ENCODE results near the gene SLC1A4. TPM values are rescaled to one million over a fixed set of nuclear protein-coding genes. Genes with fewer than 3 reads are reported as not detected.

SLC1A4 gene
- total and polyA plus RNA-seq, 2 donors from 2014 or later, result 2.1 to 10.6 TPM

- Histone ChIP-seq H3K4me1 (ENCODE audit: control insufficient read depth in 2 of 3, insufficient read depth in 2 of 3, low read depth in 1 of 3, low read length in 3 of 3) (peaks cover 5 to 14% (median 11%) of the 10 kb centered on the region in 3 donors), H3K36me3 (ENCODE audit: control insufficient read depth in 2 of 3, insufficient read depth in 3 of 3, low read length in 3 of 3) (no peaks in the 10 kb centered on the region), H3K27me3 (ENCODE audit: control insufficient read depth, insufficient read depth, low read length) (no peaks in the 10 kb centered on the region), H3K4me3 (ENCODE audit: low read length in 3 of 3) (peak overlapping the region; percentile 62 to 80 (median 74)), H3K9me3 (ENCODE audit: control insufficient read depth in 2 of 3, insufficient read depth in 1 of 3, low read length in 3 of 3) (no peaks in the 10 kb centered on the region), H3K9ac (ENCODE audit: low read length in 3 of 3) (peak overlapping the region; percentile 15 to 70 (median 57)), H3K27ac (ENCODE audit: low read depth in 2 of 2, low read length in 2 of 2) (peak overlapping the region; percentile 49 to 64)
- intact Hi-C loops (cut with DNase I), result no loop called here
- TF ChIP-seq CTCF (IDR thresholded peaks at IDR 0.05; ENCODE audit: borderline replicate concordance, extremely low read depth, insufficient read depth), result no peak
- FAIRE-seq (no peak), DNase-seq (peak in 2 of 5 donors; percentile 29 to 63)
Observed at GRCh38 chr2:65057391-65058052, 68.3 kb downstream of the SLC1A4 start.

GRCh38 chr2:65059071-65059470 is 69.9 kb downstream of the SLC1A4 start:
- no peak for FAIRE-seq
- no peak overlapping the region for H3K9ac ChIP-seq (ENCODE audit: low read length in 3 of 3)
- no peak overlapping the region for H3K4me3 ChIP-seq (ENCODE audit: low read length in 3 of 3)
- H3K9me3 ChIP-seq (ENCODE audit: control insufficient read depth in 2 of 3, insufficient read depth in 1 of 3, low read length in 3 of 3), result no peaks in the 10 kb centered on the region
- H3K4me1 ChIP-seq (ENCODE audit: control insufficient read depth in 2 of 3, insufficient read depth in 2 of 3, low read depth in 1 of 3, low read length in 3 of 3), result peaks cover 5 to 14% (median 11%) of the 10 kb centered on the region in 3 donors
- H3K36me3 ChIP-seq (ENCODE audit: control insufficient read depth in 2 of 3, insufficient read depth in 3 of 3, low read length in 3 of 3), result no peaks in the 10 kb centered on the region
- no peaks in the 10 kb centered on the region for H3K27me3 ChIP-seq (ENCODE audit: control insufficient read depth, insufficient read depth, low read length)
- peak in 1 of 5 donors; percentile 52 for DNase-seq
- intact Hi-C loops (cut with DNase I), result no loop called here
- no peak for TF ChIP-seq CTCF (IDR thresholded peaks at IDR 0.05; ENCODE audit: borderline replicate concordance, extremely low read depth, insufficient read depth)
- peak overlapping the region; percentile 5 to 56 for H3K27ac ChIP-seq (ENCODE audit: low read depth in 2 of 2, low read length in 2 of 2)

GRCh38 chr2:65061146-65061909 is 72.1 kb downstream of the SLC1A4 start:
- no peak overlapping the region for H3K27ac ChIP-seq (ENCODE audit: low read depth in 2 of 2, low read length in 2 of 2)

More at GRCh38 chr2:65061146-65061909, 72.1 kb downstream of the SLC1A4 start:
- H3K9ac ChIP-seq (ENCODE audit: low read length in 3 of 3), result peak overlapping the region in 1 of 3 donors; percentile 20
- DNase-seq (no peak), FAIRE-seq (no peak)
- H3K4me1 ChIP-seq (ENCODE audit: control insufficient read depth in 2 of 3, insufficient read depth in 2 of 3, low read depth in 1 of 3, low read length in 3 of 3), result peaks cover 5 to 14% (median 13%) of the 10 kb centered on the region in 3 donors
- no peak for TF ChIP-seq CTCF (IDR thresholded peaks at IDR 0.05; ENCODE audit: borderline replicate concordance, extremely low read depth, insufficient read depth)
- no peaks in the 10 kb centered on the region for H3K9me3 ChIP-seq (ENCODE audit: control insufficient read depth in 2 of 3, insufficient read depth in 1 of 3, low read length in 3 of 3)
- no peaks in the 10 kb centered on the region for H3K36me3 ChIP-seq (ENCODE audit: control insufficient read depth in 2 of 3, insufficient read depth in 3 of 3, low read length in 3 of 3)
- intact Hi-C loops (cut with DNase I), result no loop called here
- no peaks in the 10 kb centered on the region for H3K27me3 ChIP-seq (ENCODE audit: control insufficient read depth, insufficient read depth, low read length)
- no peak overlapping the region for H3K4me3 ChIP-seq (ENCODE audit: low read length in 3 of 3)
